ENCODE data around the gene NCAPD2.
"Not testable (repeated sequence)": the region's sequence is repeated elsewhere in the genome, so short reads cannot be mapped to it uniquely, and the experiment has no call there.

Gene NCAPD2

DNA sequence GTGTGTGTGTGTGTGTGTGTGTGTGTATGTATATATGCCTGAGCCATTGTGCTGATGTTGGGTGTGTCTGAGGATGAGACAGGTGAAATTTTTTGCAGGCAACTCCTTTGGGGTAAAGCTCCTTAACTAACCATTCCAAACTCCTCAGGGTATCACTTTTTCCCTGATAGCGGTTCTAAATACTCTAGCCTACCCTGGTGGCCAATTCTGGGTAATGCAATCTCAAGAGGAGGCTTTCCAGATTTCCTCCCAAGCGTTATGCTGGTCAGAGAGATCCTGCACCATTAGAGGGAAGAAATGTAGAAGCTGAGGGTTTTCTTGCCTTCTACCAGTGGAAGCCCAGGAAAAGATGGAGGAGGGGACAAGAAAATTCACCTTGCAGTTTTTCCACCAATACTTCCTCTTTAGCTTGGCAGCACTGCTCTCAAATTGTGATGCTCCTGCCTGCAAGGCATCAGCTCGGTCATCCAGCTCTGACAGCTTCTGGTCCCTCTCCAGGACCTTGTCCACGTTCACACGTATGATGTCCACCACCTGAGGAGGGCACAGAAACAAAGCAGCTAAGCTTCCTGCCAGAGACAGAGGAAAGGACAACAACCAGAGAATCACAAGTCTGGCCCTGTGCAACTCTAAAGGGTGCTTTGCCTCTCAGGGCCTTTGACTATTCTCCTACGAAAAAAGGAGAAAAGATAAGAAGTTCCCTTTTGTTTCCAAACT, 28.3 kb upstream of the NCAPD2 start:
- DNase-seq (ENCODE audit: low spot score) = peak; percentile 72

DNA sequence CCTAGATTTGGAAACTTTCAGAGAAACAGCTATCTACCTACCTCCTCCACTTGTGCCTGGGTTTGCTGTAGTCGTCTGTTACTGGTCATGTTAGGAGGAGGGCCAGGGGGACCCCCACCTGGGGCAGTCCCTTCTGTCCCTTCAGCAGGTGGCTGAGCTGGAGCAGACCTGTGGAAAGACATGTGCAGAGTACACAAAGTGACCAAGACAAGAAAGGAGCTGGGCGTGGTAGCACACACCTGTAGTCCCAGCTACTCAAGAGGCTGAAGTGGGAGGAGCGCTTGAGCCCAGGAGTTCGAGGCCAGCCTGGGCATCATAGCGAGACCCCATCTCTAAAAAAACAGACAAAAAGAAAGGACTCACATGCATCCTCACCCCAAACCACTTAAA, 27.7 kb upstream of the NCAPD2 start:
- DNase-seq (ENCODE audit: low spot score) = no peak

DNA sequence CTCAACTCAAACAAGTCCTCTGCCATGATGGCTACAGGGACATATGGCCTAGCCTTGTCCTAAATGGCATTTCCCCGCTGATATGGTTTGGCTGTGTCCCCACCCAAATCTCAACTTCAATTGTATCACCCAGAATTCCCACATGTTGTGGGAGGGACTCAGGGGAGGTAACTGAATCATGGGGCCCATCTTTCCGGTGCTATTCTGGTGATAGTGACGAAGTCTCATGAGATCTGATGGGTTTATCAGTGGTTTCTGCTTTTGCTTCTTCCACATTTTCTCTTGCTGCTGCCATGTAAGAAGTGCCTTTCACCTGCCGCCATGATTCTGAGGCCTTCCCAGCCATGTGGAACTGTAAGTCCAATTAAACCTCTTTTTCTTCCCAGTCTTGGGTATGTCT, 27.2 kb upstream of the NCAPD2 start:
- DNase-seq (ENCODE audit: low spot score) = not testable (repeated sequence)

DNA sequence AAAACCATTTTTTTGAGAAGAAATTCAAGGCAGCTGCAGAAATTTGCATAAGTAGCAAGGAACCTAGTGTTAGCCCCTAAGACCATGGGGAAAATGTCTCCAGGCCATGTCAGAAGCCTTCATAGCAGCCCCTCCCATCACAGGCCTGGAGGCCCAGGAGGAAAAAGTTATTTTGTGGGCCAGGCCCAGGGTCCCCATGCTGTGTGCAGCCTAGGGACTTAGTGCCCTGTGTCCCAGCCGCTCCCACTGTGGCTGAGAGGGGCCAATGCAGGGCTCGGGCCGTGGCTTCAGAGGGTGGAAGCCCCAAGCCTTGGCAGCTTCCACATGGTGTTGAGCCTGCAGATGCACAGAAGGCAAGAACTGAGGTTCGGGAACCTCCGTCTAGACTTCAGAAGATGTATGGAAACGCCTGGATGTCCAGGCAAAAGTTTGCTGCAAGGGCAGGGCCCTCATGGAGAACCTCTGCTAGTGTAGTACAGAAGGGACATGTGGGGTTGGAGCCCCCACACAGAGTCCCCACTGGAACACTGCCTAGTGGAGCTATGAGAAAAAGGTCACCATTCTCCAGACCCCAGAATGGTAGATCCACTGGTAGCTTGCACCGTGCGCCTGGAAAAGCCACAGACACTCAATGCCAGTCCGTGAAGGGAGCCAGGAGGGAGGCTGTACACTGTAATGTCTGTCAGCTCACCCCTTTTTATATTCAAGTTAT, 26.2 kb upstream of the NCAPD2 start:
- DNase-seq (ENCODE audit: low spot score) = not testable (repeated sequence)

DNA sequence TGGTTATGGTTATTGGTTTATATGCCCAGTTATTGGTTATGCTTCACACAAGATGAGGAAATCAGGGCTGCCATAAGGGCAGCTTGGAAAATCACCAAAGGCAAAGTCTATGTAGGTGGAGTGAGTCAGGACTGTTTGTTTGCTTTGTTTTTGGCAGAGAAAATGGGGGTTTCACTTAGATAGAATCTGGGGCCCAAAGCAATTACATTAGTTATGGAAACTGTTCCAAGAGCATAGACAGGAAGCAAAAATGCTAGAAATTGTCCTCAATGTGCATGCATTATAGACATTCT, 25.7 kb upstream of the NCAPD2 start:
- no peak for DNase-seq (ENCODE audit: low spot score)

DNA sequence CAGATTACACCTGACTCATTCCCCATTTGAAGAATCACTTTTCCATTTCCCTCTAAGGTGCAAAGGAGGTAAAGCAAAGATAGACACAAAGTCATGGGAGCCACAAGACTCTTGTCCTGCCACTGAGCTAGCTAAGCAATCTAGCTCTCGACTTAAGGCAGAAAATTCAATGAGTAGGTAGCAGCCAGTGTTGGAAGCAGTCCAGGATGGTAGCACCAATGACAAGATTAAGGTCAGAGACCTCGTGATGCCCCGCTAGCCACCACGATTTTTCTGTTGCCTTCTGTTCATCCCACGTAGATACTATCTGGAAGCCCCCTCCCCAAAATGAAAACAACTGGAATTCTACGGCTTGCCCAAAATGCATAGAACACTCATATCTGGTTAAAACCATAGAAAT, 24.8 kb upstream of the NCAPD2 start:
- DNase-seq (ENCODE audit: low spot score) = no peak

DNA sequence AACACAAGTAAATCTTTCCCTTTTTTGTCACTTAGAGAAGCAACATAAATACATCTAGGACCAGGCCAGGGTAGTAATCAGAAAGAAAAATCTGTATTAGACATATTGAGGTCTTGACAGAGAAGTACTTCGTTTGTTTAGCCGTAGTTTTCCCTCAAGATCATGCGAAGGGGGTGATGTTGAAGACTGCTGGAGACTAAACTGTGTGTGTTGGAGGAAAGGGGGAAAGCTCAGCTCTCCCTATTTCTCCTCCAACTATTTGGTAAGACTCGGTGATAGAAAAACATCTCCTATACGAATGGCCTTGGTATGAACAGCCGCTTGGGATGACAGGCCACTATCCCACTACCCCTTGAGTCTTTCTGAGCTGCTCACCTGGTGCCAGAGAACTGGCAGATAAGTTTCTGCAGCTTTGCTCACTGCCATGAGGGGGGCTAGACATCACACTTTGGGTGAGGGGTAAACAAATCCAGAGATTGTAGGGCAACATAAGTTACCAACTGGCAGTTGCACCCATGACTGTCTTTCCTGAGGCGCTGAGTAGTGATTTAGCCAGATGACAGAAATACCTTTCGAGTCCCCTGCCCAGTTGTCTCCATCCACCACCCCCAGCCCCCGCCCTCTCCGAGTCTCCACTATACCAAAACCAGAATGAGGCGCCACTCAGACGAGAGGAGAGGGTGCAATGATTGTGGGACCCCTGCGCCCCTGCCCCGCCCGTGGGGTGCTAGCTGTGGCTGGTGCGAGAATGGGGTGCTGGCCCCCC, 24.1 kb upstream of the NCAPD2 start:
- no peak for DNase-seq (ENCODE audit: low spot score)

DNA sequence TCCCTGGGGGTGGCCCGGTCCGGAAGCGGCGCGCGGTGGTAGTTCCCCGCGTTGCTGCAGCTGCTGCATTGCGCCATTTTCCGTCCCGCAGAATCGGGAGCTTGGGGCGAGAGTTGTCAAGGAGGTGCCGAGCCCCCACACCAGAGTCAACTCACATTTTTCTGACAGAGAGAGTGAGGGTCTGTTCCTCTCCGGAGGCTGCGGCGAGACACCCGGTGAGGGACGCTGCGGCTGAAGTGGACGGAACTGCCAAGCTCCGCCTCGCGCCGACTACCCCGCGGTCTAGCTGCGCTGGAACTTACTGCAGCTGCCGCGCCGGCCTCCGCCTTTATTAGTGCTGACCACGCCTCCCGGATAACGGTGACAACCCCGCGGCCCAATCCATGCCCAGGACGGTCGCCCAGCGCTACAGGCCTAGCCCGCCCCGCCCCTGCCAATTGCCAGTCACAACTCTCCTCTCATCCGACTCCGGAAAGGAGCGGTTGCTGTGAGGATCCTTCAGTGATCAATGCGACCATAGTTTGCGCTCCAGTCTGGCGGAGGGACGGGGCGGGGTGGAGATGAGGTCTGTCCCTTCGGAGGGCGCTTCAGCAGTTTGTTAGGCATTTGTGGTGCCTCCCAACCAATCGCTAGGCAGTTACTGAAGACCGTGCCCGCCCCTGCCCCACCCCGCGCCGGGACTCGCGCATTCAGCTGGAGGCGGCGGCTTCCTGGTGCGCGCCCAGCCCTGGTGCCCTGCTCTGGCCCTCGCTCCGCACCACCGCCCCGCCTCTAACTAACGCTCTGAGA, 23.3 kb upstream of the NCAPD2 start, which contains the start of gene VAMP1:
Gene VAMP1, minus strand, starts transcription at position 303 of the 789 bp plus-strand sequence. Its CDS starts 146 bp downstream, at position 157.
- peak; percentile 98 for DNase-seq (ENCODE audit: low spot score)

DNA sequence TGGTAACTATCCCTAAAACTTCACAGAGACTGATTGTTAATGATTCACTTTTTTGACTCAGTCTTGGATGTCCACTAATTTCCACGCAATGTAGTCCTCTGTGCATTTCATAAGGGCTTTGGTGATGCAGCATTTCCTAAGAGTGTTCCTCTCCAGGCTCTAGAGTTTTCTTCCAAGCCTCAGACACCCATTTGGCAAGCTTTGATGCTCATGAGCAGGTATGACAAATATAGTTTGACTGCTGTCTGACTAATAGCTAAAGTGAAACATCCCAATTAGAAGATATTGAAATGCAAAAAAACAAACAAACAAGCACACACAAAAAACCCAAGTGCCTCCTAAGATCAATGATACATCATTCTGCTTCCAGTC, 21.9 kb upstream of the NCAPD2 start:
- peak; percentile 55 for DNase-seq (ENCODE audit: low spot score)

DNA sequence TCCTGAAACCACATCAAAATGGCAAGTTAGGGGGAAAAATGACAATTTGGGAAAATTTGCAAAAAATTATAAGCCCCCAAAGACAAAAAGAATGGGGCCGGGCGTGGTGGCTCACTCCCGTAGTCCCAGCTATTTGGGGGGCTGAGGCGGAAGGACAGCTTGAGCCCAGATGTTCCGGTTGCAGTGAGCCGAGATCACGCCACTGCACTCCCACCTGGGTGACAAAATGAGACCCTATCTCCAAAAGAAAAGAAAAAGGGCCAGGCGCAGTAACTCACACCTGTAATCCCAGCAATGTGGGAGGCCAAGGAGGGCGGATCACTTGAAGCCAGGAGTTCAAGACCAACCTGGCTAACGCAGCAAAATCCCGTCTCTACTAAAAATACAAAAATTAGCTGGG, 21.4 kb upstream of the NCAPD2 start:
- no peak for DNase-seq (ENCODE audit: low spot score)

DNA sequence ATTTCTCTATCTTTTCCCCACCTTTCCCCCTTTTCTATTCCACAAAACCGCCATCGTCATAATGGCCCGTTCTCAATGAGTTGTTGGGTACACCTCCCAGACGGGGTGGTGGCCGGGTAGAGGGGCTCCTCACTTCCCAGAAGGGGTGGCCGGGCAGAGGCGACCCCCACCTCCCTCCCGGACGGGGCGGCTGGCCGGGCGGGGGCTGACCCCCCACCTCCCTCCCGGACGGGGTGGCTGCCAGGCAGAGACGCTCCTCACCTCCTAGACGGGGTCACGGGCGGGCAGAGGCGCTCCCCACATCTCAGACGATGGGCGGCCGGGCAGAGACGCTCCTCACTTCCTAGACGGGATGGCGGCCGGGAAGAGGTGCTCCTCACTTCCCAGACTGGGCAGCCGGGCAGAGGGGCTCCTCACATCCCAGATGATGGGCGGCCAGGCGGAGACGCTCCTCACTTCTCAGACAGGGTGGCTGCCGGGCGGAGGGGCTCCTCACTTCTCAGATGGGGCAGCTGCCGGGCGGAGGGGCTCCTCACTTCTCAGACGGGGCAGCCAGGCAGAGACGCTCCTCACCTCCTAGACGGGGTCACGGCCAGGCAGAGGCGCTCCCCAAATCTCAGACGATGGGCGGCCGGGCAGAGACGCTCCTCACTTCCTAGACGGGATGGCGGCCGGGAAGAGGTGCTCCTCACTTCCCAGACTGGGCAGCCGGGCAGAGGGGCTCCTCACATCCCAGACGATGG, 18.5 kb upstream of the NCAPD2 start:
- DNase-seq (ENCODE audit: low spot score) = not testable (repeated sequence)

DNA sequence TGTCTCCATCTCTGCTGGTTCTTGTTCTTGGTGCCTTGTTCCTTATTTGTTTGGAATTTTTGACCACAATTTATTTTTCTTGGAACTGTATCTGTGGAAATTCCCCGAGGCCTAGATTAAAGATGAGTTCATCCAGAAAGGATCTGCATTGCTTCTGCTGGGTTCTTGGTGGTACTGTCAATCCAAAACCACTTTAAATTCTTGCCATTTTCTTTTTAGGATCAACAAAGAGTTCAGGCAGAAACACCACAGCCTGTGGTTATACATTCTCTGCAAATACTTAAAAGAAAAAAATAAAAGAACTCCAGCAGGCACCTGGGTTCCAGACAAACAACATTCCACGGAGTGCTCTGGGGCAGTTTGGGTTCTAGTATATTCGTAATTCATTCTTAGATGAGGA, 17.4 kb upstream of the NCAPD2 start:
- peak; percentile 86 for DNase-seq (ENCODE audit: low spot score)

DNA sequence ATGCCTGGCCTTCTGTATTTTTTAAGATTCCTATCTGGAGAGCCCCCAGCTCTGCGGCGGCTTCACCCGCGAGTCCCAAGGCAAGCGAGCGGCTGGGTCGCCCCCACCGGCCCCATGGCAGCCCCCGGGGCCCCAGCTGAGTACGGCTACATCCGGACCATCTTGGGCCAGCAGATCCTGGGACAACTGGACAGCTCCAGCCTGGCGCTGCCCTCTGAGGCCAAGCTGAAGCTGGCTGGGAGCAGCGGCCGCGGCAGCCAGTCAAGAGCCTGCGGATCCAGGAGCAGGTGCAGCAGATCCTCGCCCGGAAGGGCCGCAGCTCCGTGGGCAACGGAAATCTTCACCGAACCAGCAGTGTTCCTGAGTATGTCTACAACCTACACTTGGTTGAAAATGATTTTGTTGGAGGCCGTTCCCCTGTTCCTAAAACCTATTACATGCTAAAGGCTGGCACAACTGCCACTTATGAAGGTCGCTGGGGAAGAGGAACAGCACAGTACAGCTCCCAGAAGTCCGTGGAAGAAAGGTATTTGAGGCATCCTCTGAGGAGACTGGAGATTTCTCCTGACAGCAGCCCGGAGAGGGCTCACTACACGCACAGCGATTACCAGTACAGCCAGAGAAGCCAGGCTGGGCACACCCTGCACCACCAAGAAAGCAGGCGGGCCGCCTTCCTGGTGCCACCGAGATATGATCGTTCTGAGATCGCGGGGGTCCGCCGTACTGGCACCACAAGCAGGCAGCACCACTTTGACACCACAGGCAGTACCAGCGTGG, 16.1 kb upstream of the NCAPD2 start:
- not testable (repeated sequence) for DNase-seq (ENCODE audit: low spot score)

DNA sequence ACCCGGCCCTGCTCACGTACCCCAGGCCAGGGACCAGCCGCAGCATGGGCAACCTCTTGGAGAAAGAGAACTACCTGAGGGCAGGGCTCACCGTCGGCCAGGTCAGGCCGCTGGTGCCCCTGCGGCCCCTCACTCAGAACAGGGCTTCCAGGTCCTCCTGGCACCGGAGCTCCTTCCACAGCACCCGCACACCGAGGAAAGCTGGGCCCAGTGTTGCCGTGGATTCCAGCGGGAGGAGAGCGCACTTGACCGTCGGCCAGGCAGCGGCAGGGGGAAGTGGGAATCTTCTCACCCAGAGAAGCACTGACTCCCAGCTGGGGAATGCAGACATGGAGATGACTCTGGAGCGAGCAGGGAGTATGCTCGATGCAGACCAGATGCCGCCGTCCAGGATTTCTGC, 15.5 kb upstream of the NCAPD2 start:
- no peak for DNase-seq (ENCODE audit: low spot score)

DNA sequence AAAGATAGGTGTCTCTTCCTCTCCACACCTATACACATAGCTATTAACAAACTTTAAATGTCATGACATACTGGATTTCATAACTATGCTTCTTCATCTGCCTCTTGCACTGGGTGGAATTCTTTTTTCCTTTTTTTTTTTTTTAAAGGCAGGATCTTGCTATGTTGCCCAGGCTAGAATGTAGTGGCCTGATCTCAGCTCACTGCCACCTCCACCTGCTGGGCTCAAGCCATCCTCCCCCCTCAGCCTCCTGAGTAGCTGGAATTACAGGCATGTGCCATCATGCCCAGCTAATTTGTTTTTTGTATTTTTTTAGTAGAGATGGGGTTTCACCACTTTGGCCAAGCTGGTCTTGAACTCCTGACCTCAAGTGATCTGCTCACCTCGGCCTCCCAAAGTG, 5.7 kb upstream of the NCAPD2 start:
- no peak for DNase-seq (ENCODE audit: low spot score)

DNA sequence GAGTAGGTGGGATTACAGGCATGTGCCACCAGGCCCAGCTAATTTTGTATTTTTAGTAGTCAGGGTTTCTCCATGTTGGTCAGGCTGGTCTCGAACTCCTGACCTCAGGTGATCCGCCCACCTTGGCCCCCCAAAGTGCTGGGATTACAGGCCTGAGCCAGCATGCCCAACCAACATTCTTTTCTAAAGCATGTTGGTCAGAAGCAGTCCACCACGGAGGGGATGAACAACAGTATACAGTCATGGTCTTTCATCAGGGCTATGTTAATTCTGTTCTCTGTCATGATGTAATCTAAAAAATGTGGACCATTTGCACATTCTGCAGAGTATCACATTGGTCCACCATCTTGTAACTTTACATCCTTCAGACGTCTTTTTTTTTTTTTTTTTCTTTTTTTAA, 4.5 kb upstream of the NCAPD2 start:
- DNase-seq (ENCODE audit: low spot score) = no peak

DNA sequence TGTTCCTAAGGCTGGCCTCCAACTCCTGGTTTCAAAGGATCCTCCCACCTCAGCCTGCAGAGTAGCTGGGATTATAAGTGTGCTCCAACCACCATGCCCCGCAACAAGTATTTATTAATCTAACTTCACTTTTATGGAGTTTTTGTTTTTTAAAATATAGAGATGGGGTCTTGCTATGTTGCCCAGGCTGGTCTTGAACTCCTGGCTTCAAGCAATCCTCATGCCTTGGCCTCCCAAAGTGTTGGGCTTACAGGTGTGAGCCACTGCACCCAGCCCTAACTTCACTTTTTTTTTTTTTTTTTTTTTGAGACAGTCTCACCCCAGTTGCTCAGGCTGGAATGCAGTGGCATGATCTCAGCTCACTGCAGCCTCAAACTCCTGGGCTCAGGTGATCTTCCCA, 3.2 kb upstream of the NCAPD2 start:
- DNase-seq (ENCODE audit: low spot score) = not testable (repeated sequence)

DNA sequence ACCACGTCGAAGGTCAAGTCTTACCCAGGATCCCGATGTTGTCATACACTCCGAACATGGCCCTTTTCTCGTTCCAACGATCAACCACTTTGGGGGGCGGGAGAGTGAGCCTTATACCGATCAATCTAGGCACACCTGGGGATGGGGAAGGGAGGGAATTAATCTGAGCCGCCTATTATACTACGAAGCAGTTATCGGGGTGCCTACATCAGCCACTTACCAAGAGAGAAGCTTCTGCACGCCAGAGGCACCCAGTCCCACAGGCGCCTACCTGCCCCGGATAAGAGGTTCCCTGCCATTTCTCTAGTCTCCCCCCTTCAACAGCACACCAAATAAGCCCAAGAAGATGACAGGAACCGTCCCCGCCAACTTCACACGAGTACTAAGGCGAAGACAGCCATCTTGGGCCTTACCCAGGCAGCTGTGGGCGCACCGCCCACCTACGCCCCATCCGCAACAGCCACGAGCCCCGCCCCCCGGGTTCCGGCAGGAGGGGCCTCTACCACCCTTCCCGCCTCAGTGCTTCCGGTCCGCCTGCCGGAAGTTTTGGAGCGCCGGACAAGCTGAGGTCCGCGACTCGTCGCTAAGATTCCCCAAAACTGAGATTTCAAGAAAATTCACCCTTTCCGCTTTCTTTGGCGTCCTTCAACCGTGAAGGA, 935 bp upstream of the NCAPD2 start, which contains the start of gene MRPL51:
Gene MRPL51, minus strand, starts transcription at position 425 of the 659 bp plus-strand sequence. Its CDS starts 126 bp downstream, at position 299.
- DNase-seq (ENCODE audit: low spot score) = peak; percentile 94

DNA sequence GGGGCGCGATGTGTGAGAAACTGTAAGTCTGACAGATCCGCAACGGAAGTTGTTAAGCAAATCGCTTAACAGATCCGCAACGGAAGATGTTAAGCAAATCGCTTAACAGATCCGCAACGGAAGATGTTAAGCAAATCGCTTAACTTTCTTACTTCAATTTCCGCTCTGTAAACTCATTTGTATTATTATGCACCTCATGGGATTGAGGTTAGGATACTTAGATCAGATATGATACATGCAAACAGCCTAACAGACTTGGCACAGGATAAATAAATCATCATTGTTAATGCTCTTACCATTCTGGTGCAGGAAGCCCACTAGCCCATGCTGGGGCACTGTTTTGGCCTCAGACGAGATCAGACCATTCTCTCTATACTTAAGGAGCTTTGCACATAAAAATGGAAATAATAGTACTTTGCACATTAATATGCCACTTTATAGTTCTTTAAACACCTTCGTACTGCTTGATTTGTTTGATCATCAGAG, 399 bp downstream of the NCAPD2 start:
- DNase-seq (ENCODE audit: low spot score) = peak; percentile 5

DNA sequence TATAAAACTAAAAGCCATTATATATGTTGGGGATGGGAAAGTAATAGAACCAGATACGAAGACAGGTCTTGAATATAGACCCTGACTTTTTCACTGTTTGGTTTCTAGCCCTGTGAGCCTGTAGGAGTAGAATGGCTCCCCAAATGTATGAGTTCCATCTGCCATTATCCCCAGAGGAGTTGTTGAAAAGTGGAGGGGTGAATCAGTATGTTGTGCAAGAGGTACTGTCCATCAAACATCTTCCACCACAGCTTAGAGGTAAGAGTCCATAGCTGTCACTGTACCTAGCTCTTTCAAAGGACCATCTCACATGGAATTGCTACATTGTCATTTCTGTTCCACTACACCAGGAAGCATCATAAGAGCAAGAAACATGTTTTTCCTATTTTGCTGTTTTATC, 1.1 kb downstream of the NCAPD2 start:
- DNase-seq (ENCODE audit: low spot score) = no peak

Measured in AG08396 (cell line).